Osteoblast (primary cell): ENCODE measurements around the gene GRIK4. TPM values are rescaled to one million over a fixed set of nuclear protein-coding genes. Genes with fewer than 3 reads are reported as not detected.

Source experiments
- DNase-seq: peaks from one replicate; pipeline ENCODE4 v3.0.0; 2011; ENCODE audit warnings: low spot score, mixed read lengths; ENCODE audit not compliant: insufficient read length; ENCODE audit errors: missing footprints
- H2AFZ ChIP-seq: 2 replicates; pipeline ENCODE4 v1.6.0; 2011; ENCODE audit warnings: mild to moderate bottlenecking, low read length
- H3K27ac ChIP-seq: 2 replicates; pipeline ENCODE4 v1.5.1; 2011; ENCODE audit warnings: mild to moderate bottlenecking, low read depth, low read length, moderate library complexity
- H3K27me3 ChIP-seq: 2 replicates; pipeline ENCODE4 v1.6.0; 2012; ENCODE audit warnings: mild to moderate bottlenecking, control low read depth, inconsistent platforms, low read length, moderate library complexity; ENCODE audit not compliant: insufficient read depth
- H3K36me3 ChIP-seq: 2 replicates; pipeline ENCODE4 v1.5.1; 2011; ENCODE audit warnings: mild to moderate bottlenecking, low read length, control low read depth, moderate library complexity; ENCODE audit not compliant: insufficient read depth
- H3K4me1 ChIP-seq: 2 replicates; pipeline ENCODE4 v1.5.1; 2011; ENCODE audit warnings: mild to moderate bottlenecking, low read length, control low read depth, moderate library complexity; ENCODE audit not compliant: insufficient read depth
- H3K4me2 ChIP-seq: 2 replicates; pipeline ENCODE4 v1.6.0; 2011; ENCODE audit warnings: mild to moderate bottlenecking, low read length; ENCODE audit not compliant: insufficient read depth
- H3K4me3 ChIP-seq: fragments of 200-600 bp; sonication (generic); 3 replicates; pipeline ENCODE4 v1.5.1; 2012; ENCODE audit warnings: mild to moderate bottlenecking, low read length, inconsistent platforms; ENCODE audit not compliant: insufficient read depth
- H3K79me2 ChIP-seq: 2 replicates; pipeline ENCODE4 v1.6.0; 2012; ENCODE audit warnings: mild to moderate bottlenecking, low read length, control low read depth, inconsistent platforms; ENCODE audit not compliant: insufficient read depth
- H3K9me3 ChIP-seq: 2 replicates; pipeline ENCODE4 v1.5.1; 2011; ENCODE audit warnings: low read depth, low read length, control low read depth
- H4K20me1 ChIP-seq: 2 replicates; pipeline ENCODE4 v1.6.0; 2012; ENCODE audit warnings: mild to moderate bottlenecking, low read length, control low read depth; ENCODE audit not compliant: insufficient read depth
- CTCF ChIP-seq: IDR thresholded peaks from 2 replicates; pipeline ENCODE4 v1.5.1; 2011; ENCODE audit warnings: mild to moderate bottlenecking, low read depth, low read length, moderate library complexity; ENCODE audit errors: extremely low read depth
- total RNA-seq: library from RNA; depleted of rRNA; stranded (reverse); fragments of >200 nt; gene quantifications from 2 replicates; pipeline ENCODE4 v1.2.3, GENCODE V29; 2012

GRIK4 gene
- total RNA-seq, 1 donor = under 0.01 TPM

- DNase-seq = no peak
- no peaks in the 10 kb centered on the region for H3K9me3 ChIP-seq
- no peaks in the 10 kb centered on the region for H3K36me3 ChIP-seq
- no peak for TF ChIP-seq CTCF
- H2AFZ ChIP-seq = no peak overlapping the region
- H3K79me2 ChIP-seq = no peaks in the 10 kb centered on the region
- H3K27me3 ChIP-seq = peaks cover 9% of the 10 kb centered on the region
- H3K4me2 ChIP-seq = no peak overlapping the region
- H3K4me1 ChIP-seq = no peaks in the 10 kb centered on the region
- no peaks in the 10 kb centered on the region for H4K20me1 ChIP-seq
- no peak overlapping the region for H3K27ac ChIP-seq
- H3K4me3 ChIP-seq = no peak overlapping the region
Observed at GRCh38 chr11:120599816-120600420, 88.4 kb downstream of the GRIK4 start.

GRCh38 chr11:120601536-120601935 lies 90.0 kb downstream of the GRIK4 start:
- Histone ChIP-seq H3K27me3 (peaks cover 9% of the 10 kb centered on the region), H3K9me3 (no peaks in the 10 kb centered on the region), H3K4me3 (no peak overlapping the region), H4K20me1 (no peaks in the 10 kb centered on the region), H3K79me2 (no peaks in the 10 kb centered on the region), H3K4me1 (no peaks in the 10 kb centered on the region), H3K27ac (no peak overlapping the region), H3K4me2 (no peak overlapping the region), H3K36me3 (no peaks in the 10 kb centered on the region), H2AFZ (no peak overlapping the region)
- no peak for TF ChIP-seq CTCF
- peak; percentile 83 for DNase-seq

GRCh38 chr11:120603071-120603470 lies 91.5 kb downstream of the GRIK4 start:
- DNase-seq = no peak
- Histone ChIP-seq H2AFZ (no peak overlapping the region), H4K20me1 (no peaks in the 10 kb centered on the region)

GRCh38 chr11:120605469-120605868 lies 93.9 kb downstream of the GRIK4 start:
- no peaks in the 10 kb centered on the region for H3K36me3 ChIP-seq
- no peaks in the 10 kb centered on the region for H3K27me3 ChIP-seq
- no peaks in the 10 kb centered on the region for H3K79me2 ChIP-seq
- DNase-seq = no peak
- H3K9me3 ChIP-seq = no peaks in the 10 kb centered on the region
- H3K27ac ChIP-seq = no peak overlapping the region
- no peak overlapping the region for H2AFZ ChIP-seq
- no peak for TF ChIP-seq CTCF
- H4K20me1 ChIP-seq = no peaks in the 10 kb centered on the region
- H3K4me2 ChIP-seq = no peak overlapping the region
- H3K4me3 ChIP-seq = no peak overlapping the region
- H3K4me1 ChIP-seq = peaks cover 3% of the 10 kb centered on the region

More at GRCh38 chr11:120603071-120603470, 91.5 kb downstream of the GRIK4 start:
- H3K4me3 ChIP-seq = no peak overlapping the region
- H3K4me2 ChIP-seq = no peak overlapping the region
- H3K79me2 ChIP-seq = no peaks in the 10 kb centered on the region
- no peak for TF ChIP-seq CTCF
- H3K4me1 ChIP-seq = no peaks in the 10 kb centered on the region
- peaks cover 4% of the 10 kb centered on the region for H3K27me3 ChIP-seq
- H3K27ac ChIP-seq = no peak overlapping the region
- no peaks in the 10 kb centered on the region for H3K36me3 ChIP-seq
- H3K9me3 ChIP-seq = no peaks in the 10 kb centered on the region
